Transverse colon (tissue), 4 donors: ENCODE results near the gene LSMEM2. TPM values are rescaled to one million over a fixed set of nuclear protein-coding genes. Genes with fewer than 3 reads are reported as not detected.
A peak's percentile ranks its signal among the peaks of the same experiment; 100 is the strongest.

Experiments used
- DNase-seq: peaks from one replicate; pipeline ENCODE4 v3.0.0-alpha.2; 2019
- H3K27ac ChIP-seq, 4 donors: fragments of 200-600 bp; sonication (generic); 2 replicates each; pipeline ENCODE4 v1.5.1; 2016 to 2018; ENCODE audit warnings: inconsistent platforms in 4 of 4
- H3K27me3 ChIP-seq: fragments of 200-600 bp; sonication (generic); 2 replicates; pipeline ENCODE4 v1.5.1; 2017; ENCODE audit warnings: inconsistent platforms
- H3K36me3 ChIP-seq, 4 donors: fragments of 200-600 bp; sonication (generic); 2 replicates each; pipeline ENCODE4 v1.5.1; 2017 to 2019; ENCODE audit warnings: inconsistent platforms in 4 of 4
- H3K4me1 ChIP-seq, 4 donors: fragments of 200-600 bp; sonication (generic); 2 replicates each; pipeline ENCODE4 v1.5.1; 2017 to 2020; ENCODE audit warnings: inconsistent platforms in 4 of 4
- H3K4me3 ChIP-seq, 4 donors: fragments of 200-600 bp; sonication (generic); 1 replicate in 1 of 4; 2 replicates in 3 of 4; pipeline versions ENCODE4 v1.5.1 to v1.6.1; 2017 to 2019; ENCODE audit warnings: inconsistent platforms in 4 of 4
- H3K9me3 ChIP-seq, 2 donors: fragments of 200-600 bp; sonication (generic); 2 replicates each; pipeline ENCODE4 v1.5.1; 2017 to 2019; ENCODE audit warnings: inconsistent platforms in 2 of 2
- CTCF ChIP-seq, 5 experiments: fragments of 200-600 bp in 3 of 5; fragments of 450-650 bp in 2 of 5; sonication (generic) in 3 of 5; IDR thresholded peaks; 1 replicate in 2 of 5; 2 replicates in 3 of 5; pipeline ENCODE4 v1.5.1; 2016 to 2017; ENCODE audit warnings: antibody characterized with exemption in 5 of 5, inconsistent platforms in 3 of 5, mild to moderate bottlenecking in 2 of 5, moderate library complexity in 1 of 5
- EP300 ChIP-seq: sonication (generic); formaldehyde crosslinking; IDR thresholded peaks from one replicate; pipeline ENCODE4 v1.6.1; 2017; ENCODE audit warnings: antibody characterized with exemption, low read depth
- POLR2A ChIP-seq: fragments of 450-650 bp; IDR thresholded peaks from one replicate; pipeline ENCODE4 v1.6.1; 2016; ENCODE audit warnings: antibody characterized with exemption, mild to moderate bottlenecking, moderate library complexity
- POLR2AphosphoS5 ChIP-seq, 3 donors: sonication (generic); formaldehyde crosslinking; IDR thresholded peaks; one replicate each; pipeline ENCODE4 v1.6.1; 2016; ENCODE audit warnings: antibody characterized with exemption in 3 of 3
- WGBS, 2 donors: methylation state at CpG; one replicate each; pipeline ENCODE4 v1.1.5; 2018; ENCODE audit warnings: low coverage in 1 of 2; 5-methylcytosine and 5-hydroxymethylcytosine counted together
- in situ Hi-C, 4 donors: fragments of 200-750 bp; cut with MboI; loops; one replicate each; pipeline versions ENCODE4 v1.15.0 to v1.15.1; 2017; ENCODE audit warnings: low sequenced_read_pairs in 3 of 4, low pct_ligation_motif_present in 1 of 4, low pct_unique_long_range_greater_than_20kb in 1 of 4
- intact Hi-C: fragments of 100-400 bp; cut with DNase I; formaldehyde crosslinking; loops from one replicate; pipeline ENCODE4 v1.15.1; 2023; ENCODE audit warnings: low total_unique reads
- total RNA-seq, 4 donors: library from RNA; depleted of rRNA; stranded (reverse); fragments of >200 nt; gene quantifications; one replicate each; pipeline ENCODE4 v1.1.0, GENCODE V29; 2016

Gene LSMEM2
- total RNA-seq, 4 donors from 2014 or later, result not detected

DNA sequence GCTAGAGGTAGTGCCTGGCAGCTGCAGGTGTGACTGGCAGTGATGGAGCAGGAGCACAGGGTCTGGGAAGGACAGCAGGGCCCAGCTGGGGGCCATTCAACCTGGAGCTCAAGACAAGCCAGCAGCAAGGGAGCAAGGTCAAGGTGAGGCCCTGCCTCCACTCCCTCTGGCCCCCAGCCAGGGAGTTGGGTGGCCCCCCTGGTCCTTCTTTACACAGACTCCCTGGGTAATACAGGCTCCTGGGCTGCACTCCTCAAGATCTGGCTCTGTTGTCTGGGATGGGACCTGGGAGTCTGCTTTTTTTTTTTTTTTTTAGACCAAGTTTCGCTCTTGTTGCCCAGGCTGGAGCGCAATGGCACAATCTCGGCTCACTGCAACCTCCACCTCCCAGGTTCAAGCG, 28.4 kb upstream of the LSMEM2 start:
- intact Hi-C loops, result no loop called here
- in situ Hi-C loops, result no loop called here
- Histone ChIP-seq H3K36me3 (peaks cover 0 to 11% (median 0%) of the 10 kb centered on the region in 4 donors), H3K27ac (peak overlapping the region in 1 of 4 donors; percentile 4), H3K4me3 (no peak overlapping the region), H3K27me3 (no peaks in the 10 kb centered on the region), H3K4me1 (peaks cover 21 to 68% (median 31%) of the 10 kb centered on the region in 4 donors), H3K9me3 (no peaks in the 10 kb centered on the region)
- TF ChIP-seq CTCF (IDR thresholded peaks at IDR 0.05) (no peak), EP300 (no peak), POLR2AphosphoS5 (IDR thresholded peaks at IDR 0.05) (no peak), POLR2A (no peak)
- whole genome bisulfite sequencing, 2 donors, result 86% methylated on average over 4 of the region's 4 CpGs; no CpG with 5 or more reads in 1 of the 2 donors
- no peak for DNase-seq

- no peak for DNase-seq
These were observed 27.7 kb upstream of the LSMEM2 start for GRCh38 chr3:50251220-50251619.

DNA sequence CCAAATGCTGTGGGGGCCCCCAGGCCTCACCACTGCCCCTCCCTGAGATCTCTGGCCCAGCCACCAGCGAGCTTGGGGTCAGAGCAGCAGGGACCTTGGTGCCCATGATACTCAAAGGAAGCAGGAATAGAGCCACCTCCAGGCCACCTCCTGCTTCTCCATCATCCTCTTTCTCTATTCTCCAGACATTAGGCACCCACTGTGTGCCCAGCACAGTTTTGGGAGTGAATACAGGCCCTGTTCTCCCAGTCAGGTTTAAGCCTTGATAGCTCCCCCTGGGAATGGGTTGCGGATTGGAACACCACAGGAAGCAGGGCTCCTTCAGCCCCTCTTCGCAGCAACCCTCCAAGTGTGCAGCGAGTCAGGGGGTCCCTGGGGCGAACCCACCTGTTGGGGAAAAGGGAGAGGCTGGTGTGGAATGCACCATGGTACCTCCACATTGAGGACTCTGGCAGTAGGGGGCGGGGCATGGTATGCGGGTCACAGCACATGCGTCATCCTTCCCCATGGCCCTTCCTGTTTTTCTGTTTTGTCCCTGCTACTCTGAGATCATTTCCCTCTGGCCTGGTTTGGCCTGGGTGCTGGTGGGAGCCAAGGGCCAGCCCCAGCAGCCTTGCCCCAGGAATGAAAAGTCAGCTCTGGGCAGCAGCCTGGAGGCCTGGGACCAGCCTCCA, 24.2 kb upstream of the LSMEM2 start:
- Histone ChIP-seq H3K36me3 (peaks cover 0 to 16% (median 6%) of the 10 kb centered on the region in 4 donors), H3K4me1 (peaks cover 2 to 35% (median 7%) of the 10 kb centered on the region in 4 donors), H3K9me3 (no peaks in the 10 kb centered on the region), H3K27me3 (no peaks in the 10 kb centered on the region), H3K27ac (peak overlapping the region; percentile 44 to 76 (median 63)), H3K4me3 (no peak overlapping the region)
- TF ChIP-seq EP300, result no peak
- TF ChIP-seq CTCF (IDR thresholded peaks at IDR 0.05), result no peak
- no peak for TF ChIP-seq POLR2AphosphoS5 (IDR thresholded peaks at IDR 0.05)
- in situ Hi-C loops (no loop called here), intact Hi-C loops (no loop called here)
- 84% methylated on average over 8 of the region's 8 CpGs; no CpG with 5 or more reads in 1 of the 2 donors for WGBS, 2 donors
- DNase-seq, result no peak

More at GRCh38 chr3:50251220-50251619, 27.7 kb upstream of the LSMEM2 start:
- Histone ChIP-seq H3K4me3 (no peak overlapping the region), H3K27ac (no peak overlapping the region), H3K27me3 (no peaks in the 10 kb centered on the region), H3K9me3 (no peaks in the 10 kb centered on the region), H3K36me3 (peaks cover 0 to 12% (median 0%) of the 10 kb centered on the region in 4 donors), H3K4me1 (peaks cover 16 to 61% (median 26%) of the 10 kb centered on the region in 4 donors)
- TF ChIP-seq POLR2A (no peak), CTCF (IDR thresholded peaks at IDR 0.05) (no peak), POLR2AphosphoS5 (IDR thresholded peaks at IDR 0.05) (no peak), EP300 (no peak)
- 74% methylated on average over 8 of the region's 8 CpGs; no CpG with 5 or more reads in 1 of the 2 donors for WGBS, 2 donors
- in situ Hi-C loops, result no loop called here
- intact Hi-C loops, result no loop called here

GRCh38 chr3:50255251-50255615, 23.7 kb upstream of the LSMEM2 start:
- Histone ChIP-seq H3K36me3 (peaks cover 0 to 16% (median 6%) of the 10 kb centered on the region in 4 donors), H3K27ac (peak overlapping the region; percentile 44 to 76 (median 60)), H3K4me1 (peaks cover 0 to 34% (median 11%) of the 10 kb centered on the region in 4 donors), H3K27me3 (no peaks in the 10 kb centered on the region), H3K9me3 (no peaks in the 10 kb centered on the region), H3K4me3 (no peak overlapping the region)
- intact Hi-C loops (no loop called here), in situ Hi-C loops (no loop called here)
- 95% methylated on average over 8 of the region's 9 CpGs; no CpG with 5 or more reads in 1 of the 2 donors for WGBS, 2 donors
- TF ChIP-seq CTCF (IDR thresholded peaks at IDR 0.05) (no peak), POLR2A (no peak), EP300 (no peak), POLR2AphosphoS5 (IDR thresholded peaks at IDR 0.05) (no peak)
- no peak for DNase-seq
